ENCODE results near the gene CSNK1G1. TPM values are rescaled to one million over a fixed set of nuclear protein-coding genes. Genes with fewer than 3 reads are reported as not detected.
A peak's percentile ranks its signal among the peaks of the same experiment; 100 is the strongest.

CSNK1G1 gene
- total RNA-seq, 1 donor from 2014 or later, result 19.8 TPM

DNA sequence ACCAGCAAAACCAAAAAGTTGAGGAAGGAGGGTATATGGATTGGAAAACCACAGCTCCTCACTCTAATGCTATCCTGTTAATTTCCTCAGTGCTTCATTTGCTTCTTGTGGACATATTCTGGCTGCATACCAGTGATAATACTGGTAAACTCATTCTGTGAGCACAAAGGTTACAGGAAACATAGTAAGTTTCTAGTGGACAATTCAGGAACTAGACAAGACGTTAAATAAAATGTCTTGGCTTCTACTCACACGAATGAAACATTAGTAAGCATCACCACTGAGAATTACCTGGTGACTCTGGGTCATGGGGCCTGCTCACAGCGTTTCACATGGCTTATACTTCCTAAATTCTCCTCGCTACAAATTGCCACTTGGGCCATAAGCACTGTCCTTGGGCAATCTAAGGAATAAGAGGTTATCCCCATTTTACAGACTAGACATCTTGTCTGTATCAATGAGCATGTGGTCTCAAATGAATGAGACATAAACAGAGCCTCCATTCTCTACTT lies 173.1 kb downstream of the CSNK1G1 start:
- intact Hi-C loops (cut with DNase I), result no loop called here
- Histone ChIP-seq H3K36me3 (peaks cover 61% of the 10 kb centered on the region), H3K27ac (no peak overlapping the region), H3K4me1 (no peaks in the 10 kb centered on the region), H3K4me3 (no peak overlapping the region), H3K9me3 (no peaks in the 10 kb centered on the region), H3K27me3 (ENCODE audit: low read depth) (no peaks in the 10 kb centered on the region)
- TF ChIP-seq, protein P1, sequence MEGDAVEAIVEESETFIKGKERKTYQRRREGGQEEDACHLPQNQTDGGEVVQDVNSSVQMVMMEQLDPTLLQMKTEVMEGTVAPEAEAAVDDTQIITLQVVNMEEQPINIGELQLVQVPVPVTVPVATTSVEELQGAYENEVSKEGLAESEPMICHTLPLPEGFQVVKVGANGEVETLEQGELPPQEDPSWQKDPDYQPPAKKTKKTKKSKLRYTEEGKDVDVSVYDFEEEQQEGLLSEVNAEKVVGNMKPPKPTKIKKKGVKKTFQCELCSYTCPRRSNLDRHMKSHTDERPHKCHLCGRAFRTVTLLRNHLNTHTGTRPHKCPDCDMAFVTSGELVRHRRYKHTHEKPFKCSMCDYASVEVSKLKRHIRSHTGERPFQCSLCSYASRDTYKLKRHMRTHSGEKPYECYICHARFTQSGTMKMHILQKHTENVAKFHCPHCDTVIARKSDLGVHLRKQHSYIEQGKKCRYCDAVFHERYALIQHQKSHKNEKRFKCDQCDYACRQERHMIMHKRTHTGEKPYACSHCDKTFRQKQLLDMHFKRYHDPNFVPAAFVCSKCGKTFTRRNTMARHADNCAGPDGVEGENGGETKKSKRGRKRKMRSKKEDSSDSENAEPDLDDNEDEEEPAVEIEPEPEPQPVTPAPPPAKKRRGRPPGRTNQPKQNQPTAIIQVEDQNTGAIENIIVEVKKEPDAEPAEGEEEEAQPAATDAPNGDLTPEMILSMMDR (IDR thresholded peaks at IDR 0.05), result no peak
- DNase-seq, result no peak
- ATAC-seq, result no peak

DNA sequence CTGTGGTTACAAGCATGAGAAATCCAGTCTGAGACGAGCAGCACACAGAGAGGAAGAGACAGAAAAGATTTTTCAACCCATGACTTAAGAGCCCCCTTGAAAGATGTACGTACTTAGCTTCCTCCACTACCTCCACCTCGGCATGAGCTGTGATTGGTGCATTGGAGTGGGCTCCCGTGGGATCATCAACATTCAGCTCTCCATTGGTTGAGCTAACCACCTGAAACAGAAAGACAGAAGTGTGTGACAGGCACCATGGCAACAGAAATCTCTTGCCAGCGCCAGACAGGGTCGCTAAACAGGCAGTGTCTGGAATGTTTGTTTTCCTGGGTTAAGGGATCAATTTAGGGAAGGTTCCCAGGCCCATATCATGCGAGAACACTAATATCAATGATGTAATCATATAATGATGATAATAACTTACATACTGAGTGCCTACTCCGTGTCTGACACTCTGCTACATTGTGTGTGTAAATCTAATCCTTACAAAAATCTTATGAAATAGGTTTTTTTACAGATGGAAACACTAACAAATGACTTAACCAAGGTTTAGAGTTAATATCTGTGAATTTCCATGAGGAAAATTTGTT lies 175.6 kb downstream of the CSNK1G1 start:
- TF ChIP-seq, protein P1 (IDR thresholded peaks at IDR 0.05), result no peak
- Histone ChIP-seq H3K9me3 (no peaks in the 10 kb centered on the region), H3K36me3 (peaks cover 68% of the 10 kb centered on the region), H3K4me3 (no peak overlapping the region), H3K27ac (no peak overlapping the region), H3K27me3 (ENCODE audit: low read depth) (no peaks in the 10 kb centered on the region), H3K4me1 (no peaks in the 10 kb centered on the region)
- ATAC-seq, result no peak
- intact Hi-C loops (cut with DNase I), result no loop called here
- DNase-seq, result no peak

GRCh38 chr15:64166102-64166890 lies 189.7 kb downstream of the CSNK1G1 start:
- Histone ChIP-seq H3K27me3 (ENCODE audit: low read depth) (no peaks in the 10 kb centered on the region), H3K9me3 (no peaks in the 10 kb centered on the region), H3K4me1 (peaks cover 21% of the 10 kb centered on the region), H3K36me3 (peaks cover 13% of the 10 kb centered on the region), H3K27ac (no peak overlapping the region), H3K4me3 (no peak overlapping the region)
- DNase-seq, result no peak
- intact Hi-C loops (cut with DNase I), result no loop called here
- no peak for ATAC-seq
- TF ChIP-seq, protein P1 (IDR thresholded peaks at IDR 0.05), result no peak

GRCh38 chr15:64164436-64164835 lies 191.5 kb downstream of the CSNK1G1 start:
- H3K27me3 ChIP-seq (ENCODE audit: low read depth), result no peaks in the 10 kb centered on the region
- DNase-seq, result no peak
- H3K27ac ChIP-seq, result peak overlapping the region; percentile 88
- intact Hi-C loops (cut with DNase I), result no loop called here
- H3K9me3 ChIP-seq, result no peaks in the 10 kb centered on the region
- H3K36me3 ChIP-seq, result peaks cover 22% of the 10 kb centered on the region
- H3K4me1 ChIP-seq, result peaks cover 40% of the 10 kb centered on the region
- TF ChIP-seq, protein P1 (IDR thresholded peaks at IDR 0.05), result no peak
- no peak overlapping the region for H3K4me3 ChIP-seq
- no peak for ATAC-seq

DNA sequence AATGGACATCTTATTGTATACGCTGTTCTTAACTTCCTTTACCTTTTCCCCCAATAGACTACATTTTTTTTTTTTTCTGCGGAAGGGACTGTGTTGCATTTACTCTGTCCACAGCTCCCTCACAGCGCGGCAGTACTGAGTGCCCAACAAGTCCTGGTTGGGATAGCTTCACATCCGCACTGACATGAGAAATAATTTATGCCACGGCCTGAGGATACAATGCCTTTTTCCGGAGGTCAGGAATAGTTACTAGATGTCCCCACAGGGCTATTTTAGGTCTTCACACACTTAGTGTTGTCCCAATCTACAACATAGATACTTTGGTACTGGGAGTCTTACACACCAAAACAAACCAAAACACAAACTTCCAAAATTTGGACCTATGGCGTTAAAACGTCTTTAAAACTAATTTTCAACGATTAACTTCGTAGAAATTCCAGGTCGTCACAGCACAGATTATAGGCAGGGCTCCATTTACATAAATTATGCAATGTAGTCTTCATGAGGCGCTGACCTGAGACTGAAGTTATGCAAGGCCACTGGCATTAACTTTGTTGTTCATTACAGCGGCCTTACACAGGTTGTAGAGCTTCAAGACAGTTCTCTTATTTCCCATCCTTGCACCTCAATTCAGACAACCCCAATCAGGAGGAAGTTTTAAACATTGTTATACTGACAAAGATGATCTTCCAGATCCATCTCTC lies 192.2 kb downstream of the CSNK1G1 start:
- ATAC-seq, result peak; percentile 37 to 39
- intact Hi-C loops (cut with DNase I), result no loop called here
- peaks cover 28% of the 10 kb centered on the region for H3K36me3 ChIP-seq

More for the DNA sequence above, 192.2 kb downstream of the CSNK1G1 start:
- H3K27me3 ChIP-seq (ENCODE audit: low read depth), result no peaks in the 10 kb centered on the region
- H3K4me1 ChIP-seq, result peaks cover 46% of the 10 kb centered on the region
- H3K9me3 ChIP-seq, result no peaks in the 10 kb centered on the region
- DNase-seq, result peak; percentile 75
- TF ChIP-seq, protein P1 (IDR thresholded peaks at IDR 0.05), result no peak
- peak overlapping the region; percentile 95 for H3K4me3 ChIP-seq
- peak overlapping the region; percentile 88 for H3K27ac ChIP-seq
